NB4 (cell line): ENCODE data around the gene USP24.

Source experiments
- DNase-seq: peaks from one replicate; pipeline ENCODE4 v3.0.0; 2010; ENCODE audit warnings: low read depth
- H3K4me3 ChIP-seq: one replicate; pipeline ENCODE4 v1.5.1; 2011; ENCODE audit warnings: mild to moderate bottlenecking, low read depth, low read length, moderate library complexity
- MAX ChIP-seq: IDR thresholded peaks from 2 replicates; pipeline ENCODE4 v1.6.1; 2011; ENCODE audit warnings: low read depth, low read length
- MYC ChIP-seq: IDR thresholded peaks from 2 replicates; pipeline ENCODE4 v1.6.1; 2011; ENCODE audit warnings: low read depth, low read length
- POLR2A ChIP-seq: IDR thresholded peaks from 2 replicates; pipeline ENCODE4 v1.6.1; 2011; ENCODE audit warnings: mild to moderate bottlenecking; ENCODE audit not compliant: insufficient read length; ENCODE audit errors: extremely low read depth
- TF ChIP-seq, protein P1 (sequence below): IDR thresholded peaks from one replicate; pipeline ENCODE4 v1.5.1; 2012; ENCODE audit warnings: low read depth, low read length

USP24 gene

GRCh38 chr1:55216096-55216495 is 932 bp upstream of the USP24 start:
- DNase-seq: no peak
- TF ChIP-seq, protein P1, sequence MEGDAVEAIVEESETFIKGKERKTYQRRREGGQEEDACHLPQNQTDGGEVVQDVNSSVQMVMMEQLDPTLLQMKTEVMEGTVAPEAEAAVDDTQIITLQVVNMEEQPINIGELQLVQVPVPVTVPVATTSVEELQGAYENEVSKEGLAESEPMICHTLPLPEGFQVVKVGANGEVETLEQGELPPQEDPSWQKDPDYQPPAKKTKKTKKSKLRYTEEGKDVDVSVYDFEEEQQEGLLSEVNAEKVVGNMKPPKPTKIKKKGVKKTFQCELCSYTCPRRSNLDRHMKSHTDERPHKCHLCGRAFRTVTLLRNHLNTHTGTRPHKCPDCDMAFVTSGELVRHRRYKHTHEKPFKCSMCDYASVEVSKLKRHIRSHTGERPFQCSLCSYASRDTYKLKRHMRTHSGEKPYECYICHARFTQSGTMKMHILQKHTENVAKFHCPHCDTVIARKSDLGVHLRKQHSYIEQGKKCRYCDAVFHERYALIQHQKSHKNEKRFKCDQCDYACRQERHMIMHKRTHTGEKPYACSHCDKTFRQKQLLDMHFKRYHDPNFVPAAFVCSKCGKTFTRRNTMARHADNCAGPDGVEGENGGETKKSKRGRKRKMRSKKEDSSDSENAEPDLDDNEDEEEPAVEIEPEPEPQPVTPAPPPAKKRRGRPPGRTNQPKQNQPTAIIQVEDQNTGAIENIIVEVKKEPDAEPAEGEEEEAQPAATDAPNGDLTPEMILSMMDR: no peak
- TF ChIP-seq MYC: no peak
- no peak for TF ChIP-seq MAX
- no peak for TF ChIP-seq POLR2A
- peak overlapping the region; percentile 69 for H3K4me3 ChIP-seq

DNA sequence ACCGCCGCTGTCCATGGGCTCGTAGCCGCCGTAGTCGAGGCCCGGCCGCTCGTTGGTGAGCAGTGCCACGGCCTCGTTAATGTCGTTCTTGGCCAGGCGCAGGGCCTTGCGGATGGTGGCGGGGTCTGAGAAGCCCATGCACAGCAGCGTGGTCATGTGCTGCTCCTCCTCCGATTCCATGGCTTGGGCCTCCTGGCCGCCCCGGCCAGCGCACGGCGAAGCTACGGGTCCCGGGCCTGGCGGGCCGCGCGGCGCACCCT is 300 bp downstream of the USP24 start:
- TF ChIP-seq MAX: peak; percentile 18; the same call in 1 of the 2 replicates
- TF ChIP-seq POLR2A: no peak
- H3K4me3 ChIP-seq: peak overlapping the region; percentile 69
- peak; percentile 57 for DNase-seq

DNA sequence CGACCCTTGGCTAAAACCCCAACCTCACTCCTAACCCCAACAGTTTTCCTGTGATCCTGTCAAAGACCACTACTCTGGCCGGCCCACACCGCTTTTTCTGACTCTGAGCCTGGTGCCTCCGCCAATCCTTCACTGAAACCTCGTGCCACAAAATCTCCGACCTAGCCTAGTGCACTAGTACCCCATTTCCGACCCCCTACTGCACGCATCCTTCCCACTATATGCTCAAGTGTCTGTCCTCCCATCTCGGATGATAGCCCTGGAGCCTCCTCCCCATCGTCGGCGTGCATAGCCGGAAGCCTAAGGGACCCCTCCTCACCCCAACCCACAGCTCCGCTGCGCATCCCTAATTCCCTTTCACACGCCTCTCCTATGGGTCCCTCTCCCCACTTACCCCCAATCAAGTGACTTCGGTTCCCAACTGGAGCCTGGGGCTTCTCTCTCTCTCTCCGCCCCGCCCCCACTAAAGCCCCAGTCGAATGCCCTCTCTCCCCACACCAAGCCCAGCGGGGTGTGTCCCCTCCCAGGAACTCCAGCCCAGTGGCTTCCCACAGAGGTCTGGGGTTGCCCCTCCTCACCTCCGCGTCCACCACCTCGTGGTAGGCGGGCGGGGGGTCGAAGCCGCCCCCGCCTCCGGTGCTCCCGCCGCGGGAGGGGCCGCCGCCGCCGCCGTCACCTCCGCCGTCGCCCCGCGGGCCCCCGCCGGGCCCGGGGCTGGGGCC is 791 bp downstream of the USP24 start:
- peak; percentile 75 for DNase-seq
- peak overlapping the region; percentile 81 for H3K4me3 ChIP-seq
- no peak for TF ChIP-seq MYC
- 0 out of 2 replicates have a peak, but pooled peaks have one; percentile 38 for TF ChIP-seq MAX

DNA sequence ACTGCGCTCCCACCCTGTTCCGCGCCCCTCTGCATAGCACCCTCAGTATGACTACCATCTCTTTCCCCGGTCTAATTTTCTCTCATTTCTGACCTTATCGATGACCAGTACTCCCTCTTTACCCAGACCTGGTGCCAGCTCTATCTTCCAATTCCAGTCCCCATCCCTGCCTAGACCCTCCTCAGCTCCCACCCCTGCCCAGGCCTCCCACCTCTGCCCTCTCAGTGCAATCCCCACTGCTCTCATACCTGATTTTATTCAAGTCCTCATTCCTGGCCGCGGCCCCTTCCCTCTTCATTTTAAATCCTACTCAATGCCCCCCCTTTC is 1.3 kb downstream of the USP24 start:
- TF ChIP-seq POLR2A (no peak), MYC (no peak), MAX (no peak)
- TF ChIP-seq, protein P1: no peak
- H3K4me3 ChIP-seq: peak overlapping the region; percentile 81
- no peak for DNase-seq

DNA sequence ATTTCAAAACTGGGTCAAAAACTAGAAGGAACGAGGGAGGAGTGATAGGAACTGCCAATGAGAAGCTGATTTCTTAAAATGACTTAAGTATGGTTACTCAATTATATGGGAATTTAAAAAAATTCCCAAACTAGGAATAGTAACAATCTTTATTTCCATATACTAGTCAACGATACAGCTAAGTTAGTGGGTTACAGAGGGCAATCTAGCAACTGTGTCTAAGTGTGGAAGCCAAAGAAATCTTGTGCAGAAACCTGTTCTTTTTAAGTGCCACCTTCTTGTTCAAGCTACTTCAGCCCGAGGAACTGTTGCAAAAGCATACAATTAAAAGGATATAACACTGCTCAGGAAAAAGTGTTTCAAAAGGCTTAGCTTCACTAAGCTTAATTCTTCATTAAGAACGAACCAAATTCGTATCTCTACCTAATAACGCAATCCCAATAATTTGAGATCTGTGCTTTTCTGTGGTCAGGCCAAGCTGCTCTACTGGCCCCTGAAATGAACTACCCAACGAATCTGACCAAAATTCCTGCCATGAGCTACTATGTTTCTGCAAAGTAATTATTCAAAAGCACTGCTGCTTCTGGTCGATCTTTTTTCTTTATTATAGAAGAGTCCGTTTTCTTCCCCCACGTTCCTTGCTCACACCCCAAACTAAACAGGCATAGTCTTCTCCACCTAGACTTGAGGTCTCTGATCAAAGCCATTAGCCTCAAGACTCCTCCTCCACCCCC is 1.8 kb downstream of the USP24 start:
- TF ChIP-seq, protein P1: no peak
- no peak for TF ChIP-seq POLR2A
- no peak for TF ChIP-seq MYC
- TF ChIP-seq MAX: no peak
- H3K4me3 ChIP-seq: peak overlapping the region; percentile 81
- DNase-seq: peak; percentile 46

DNA sequence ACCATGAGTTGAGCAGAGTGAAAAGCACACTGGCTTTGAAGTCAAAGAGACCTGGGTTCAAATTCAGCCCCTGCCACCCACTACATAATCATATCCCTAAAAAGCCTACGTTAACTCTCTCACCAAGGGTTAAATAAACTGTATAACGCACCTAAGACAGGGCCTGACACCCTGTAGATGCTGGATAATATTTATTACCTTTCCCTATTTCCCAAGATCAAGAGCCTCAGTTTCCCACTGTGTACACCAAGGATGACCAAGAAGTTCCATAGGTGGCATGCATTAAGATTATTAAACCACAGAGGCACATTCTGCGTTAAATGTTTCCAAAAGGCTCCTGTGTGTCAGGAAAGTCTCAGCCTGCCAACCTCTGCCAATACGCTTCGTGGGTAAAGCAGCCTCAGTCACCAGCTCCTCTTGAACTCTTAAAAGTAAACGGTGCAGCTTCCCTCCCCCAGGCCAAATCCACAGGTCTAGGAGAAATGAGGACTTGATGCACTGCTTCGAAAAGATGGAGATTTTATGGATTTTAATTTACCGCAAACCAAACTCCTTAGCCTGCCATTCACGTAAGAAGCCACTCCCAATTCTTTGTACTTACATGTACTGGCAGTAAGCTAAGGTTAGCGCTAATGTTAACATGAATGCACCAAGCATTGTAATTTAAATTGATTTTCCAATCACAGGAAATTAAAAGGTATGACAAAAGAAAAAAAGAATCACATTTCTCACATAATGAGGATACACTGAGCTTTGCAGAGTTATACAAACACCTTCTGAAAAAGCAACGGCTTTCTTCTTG is 2.6 kb downstream of the USP24 start:
- peak overlapping the region; percentile 81 for H3K4me3 ChIP-seq
- no peak for TF ChIP-seq MAX
- no peak for TF ChIP-seq POLR2A
- TF ChIP-seq, protein P1: no peak
- no peak for TF ChIP-seq MYC
- DNase-seq: peak; percentile 37
